Skeletal muscle tissue (tissue), 4 donors: ENCODE data around the gene DMAP1. TPM values are rescaled to one million over a fixed set of nuclear protein-coding genes. Genes with fewer than 3 reads are reported as not detected.

Experiments used
- H3K27ac ChIP-seq: one replicate; pipeline ENCODE4 v1.7.0; 2013; ENCODE audit warnings: mild to moderate bottlenecking, low read depth, low read length, inconsistent platforms
- H3K27me3 ChIP-seq, 3 donors: one replicate each; pipeline ENCODE4 v1.7.0; 2013; ENCODE audit warnings: low read length in 3 of 3; ENCODE audit not compliant: control insufficient read depth in 3 of 3, insufficient read depth in 3 of 3
- H3K36me3 ChIP-seq, 3 donors: one replicate each; pipeline ENCODE4 v1.7.0; 2013; ENCODE audit warnings: low read length in 3 of 3; ENCODE audit not compliant: control insufficient read depth in 3 of 3, insufficient read depth in 3 of 3
- H3K4me1 ChIP-seq, 3 donors: one replicate each; pipeline ENCODE4 v1.7.0; 2013; ENCODE audit warnings: low read length in 3 of 3, mild to moderate bottlenecking in 3 of 3; ENCODE audit not compliant: control insufficient read depth in 3 of 3, insufficient read depth in 3 of 3
- H3K4me3 ChIP-seq, 3 donors: one replicate each; pipeline ENCODE4 v1.7.0; 2013; ENCODE audit warnings: low read length in 3 of 3
- H3K9ac ChIP-seq, 3 donors: one replicate each; pipeline ENCODE4 v1.7.0; 2013; ENCODE audit warnings: low read length in 3 of 3, mild to moderate bottlenecking in 3 of 3, moderate library complexity in 2 of 3, low read depth in 1 of 3
- H3K9me3 ChIP-seq, 3 donors: one replicate each; pipeline ENCODE4 v1.7.0; 2013; ENCODE audit warnings: low read length in 3 of 3; ENCODE audit not compliant: control insufficient read depth in 3 of 3
- total RNA-seq: library from RNA; depleted of rRNA; stranded (reverse); fragments of >200 nt; gene quantifications from one replicate; pipeline ENCODE4 v1.2.3, GENCODE V29; 2014
- donor health status: Osteomylitis.

The DMAP1 gene
- total RNA-seq, 1 donor from 2014 or later = 14.6 TPM

GRCh38 chr1:44227211-44227610, 13.9 kb downstream of the DMAP1 start:
- Histone ChIP-seq H3K9ac (no peak overlapping the region), H3K4me3 (no peak overlapping the region), H3K27ac (no peak overlapping the region)

GRCh38 chr1:44228218-44228617, 14.9 kb downstream of the DMAP1 start:
- Histone ChIP-seq H3K9ac (no peak overlapping the region), H3K4me3 (no peak overlapping the region), H3K9me3 (no peaks in the 10 kb centered on the region), H3K27ac (no peak overlapping the region), H3K27me3 (no peaks in the 10 kb centered on the region), H3K4me1 (no peaks in the 10 kb centered on the region), H3K36me3 (peaks cover 0 to 8% (median 3%) of the 10 kb centered on the region in 3 donors)

More at GRCh38 chr1:44227211-44227610, 13.9 kb downstream of the DMAP1 start:
- Histone ChIP-seq H3K4me1 (no peaks in the 10 kb centered on the region), H3K9me3 (no peaks in the 10 kb centered on the region), H3K36me3 (peaks cover 0 to 7% (median 5%) of the 10 kb centered on the region in 3 donors), H3K27me3 (no peaks in the 10 kb centered on the region)

GRCh38 chr1:44229435-44230167, 16.3 kb downstream of the DMAP1 start:
- Histone ChIP-seq H3K9ac (no peak overlapping the region), H3K27ac (no peak overlapping the region), H3K4me3 (no peak overlapping the region), H3K27me3 (no peaks in the 10 kb centered on the region), H3K9me3 (no peaks in the 10 kb centered on the region), H3K4me1 (no peaks in the 10 kb centered on the region), H3K36me3 (peaks cover 0 to 8% (median 3%) of the 10 kb centered on the region in 3 donors)

GRCh38 chr1:44230796-44231195, 17.5 kb downstream of the DMAP1 start:
- Histone ChIP-seq H3K4me3 (no peak overlapping the region), H3K27me3 (no peaks in the 10 kb centered on the region), H3K27ac (no peak overlapping the region), H3K9ac (no peak overlapping the region), H3K9me3 (no peaks in the 10 kb centered on the region), H3K36me3 (peaks cover 0 to 8% (median 3%) of the 10 kb centered on the region in 3 donors), H3K4me1 (no peaks in the 10 kb centered on the region)

- Histone ChIP-seq H3K9me3 (no peaks in the 10 kb centered on the region), H3K4me3 (no peak overlapping the region), H3K9ac (no peak overlapping the region), H3K27ac (no peak overlapping the region), H3K27me3 (no peaks in the 10 kb centered on the region), H3K36me3 (peaks cover 0 to 8% (median 3%) of the 10 kb centered on the region in 3 donors), H3K4me1 (no peaks in the 10 kb centered on the region)
Observed at GRCh38 chr1:44233593-44233992, 20.3 kb downstream of the DMAP1 start.

GRCh38 chr1:44235808-44236207, 22.5 kb downstream of the DMAP1 start:
- Histone ChIP-seq H3K27me3 (no peaks in the 10 kb centered on the region), H3K9me3 (no peaks in the 10 kb centered on the region), H3K4me1 (peaks cover 14 to 17% (median 15%) of the 10 kb centered on the region in 3 donors), H3K27ac (no peak overlapping the region), H3K4me3 (no peak overlapping the region), H3K9ac (no peak overlapping the region), H3K36me3 (peaks cover 0 to 8% (median 3%) of the 10 kb centered on the region in 3 donors)

GRCh38 chr1:44236490-44237272, 23.4 kb downstream of the DMAP1 start:
- H3K4me1 ChIP-seq = peaks cover 17 to 21% (median 18%) of the 10 kb centered on the region in 3 donors
- no peaks in the 10 kb centered on the region for H3K27me3 ChIP-seq
- no peak overlapping the region for H3K27ac ChIP-seq
- no peak overlapping the region for H3K9ac ChIP-seq
- no peak overlapping the region for H3K4me3 ChIP-seq
- H3K36me3 ChIP-seq = peaks cover 0 to 5% (median 4%) of the 10 kb centered on the region in 3 donors
- H3K9me3 ChIP-seq = no peaks in the 10 kb centered on the region

GRCh38 chr1:44237721-44238457, 24.6 kb downstream of the DMAP1 start:
- Histone ChIP-seq H3K27me3 (no peaks in the 10 kb centered on the region), H3K4me1 (peaks cover 17 to 21% (median 18%) of the 10 kb centered on the region in 3 donors), H3K9me3 (no peaks in the 10 kb centered on the region), H3K36me3 (peaks cover 0 to 5% (median 2%) of the 10 kb centered on the region in 3 donors), H3K9ac (peak overlapping the region in 1 of 3 donors; percentile 3), H3K4me3 (peak overlapping the region in 1 of 3 donors; percentile 7), H3K27ac (no peak overlapping the region)

GRCh38 chr1:44238660-44239059, 25.4 kb downstream of the DMAP1 start:
- Histone ChIP-seq H3K9ac (peak overlapping the region in 1 of 3 donors; percentile 8), H3K9me3 (no peaks in the 10 kb centered on the region), H3K27me3 (no peaks in the 10 kb centered on the region), H3K4me3 (peak overlapping the region in 1 of 3 donors; percentile 7), H3K27ac (no peak overlapping the region), H3K4me1 (peaks cover 17 to 21% (median 18%) of the 10 kb centered on the region in 3 donors), H3K36me3 (peaks cover 2 to 6% (median 2%) of the 10 kb centered on the region in 3 donors)
